GM21528 (cell line): ENCODE measurements around the gene CAPN10.

ENCODE experiments used
- ATAC-seq: cut with Tn5 transposase; IDR thresholded peaks from one replicate; pipeline ENCODE4 v1.9.1; 2021; ENCODE audit warnings: mild to moderate bottlenecking, moderate library complexity; ENCODE audit not compliant: unreplicated experiment, low FRiP score

The CAPN10 gene

GRCh38 chr2:240632306-240632721 lies 45.8 kb downstream of the CAPN10 start:
- ATAC-seq: no peak

- ATAC-seq: no peak
These were observed 48.8 kb downstream of the CAPN10 start for GRCh38 chr2:240635121-240635997.

DNA sequence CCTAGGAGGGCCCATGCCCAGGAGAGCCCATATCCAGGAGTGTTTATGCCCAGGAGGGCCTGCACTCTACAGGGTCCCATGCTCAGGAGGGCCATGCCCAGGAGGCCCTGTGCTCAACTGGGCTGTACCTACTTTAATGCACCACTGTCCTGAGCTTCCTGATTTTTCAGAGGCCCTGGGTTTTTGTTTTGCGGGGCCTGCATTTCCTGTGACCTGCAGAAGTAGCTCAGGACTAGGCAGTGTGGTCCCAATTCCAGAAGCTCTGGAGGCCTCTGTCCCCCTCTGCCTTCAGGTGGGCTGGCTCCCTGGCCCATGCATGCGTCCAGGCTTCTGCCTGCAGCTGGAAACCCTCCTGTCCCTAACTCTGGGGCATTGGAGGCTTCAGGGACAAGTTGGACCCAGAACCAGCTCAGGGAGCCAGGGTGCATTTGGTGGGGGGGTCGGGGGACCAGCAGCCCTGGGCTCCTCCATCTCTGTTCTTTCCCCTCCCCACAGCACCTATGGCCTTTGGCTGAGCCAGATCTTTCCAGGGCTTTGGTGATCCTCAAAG lies 49.5 kb downstream of the CAPN10 start:
- ATAC-seq: no peak

- no peak for ATAC-seq
These were observed 50.1 kb downstream of the CAPN10 start for GRCh38 chr2:240636563-240637115.

DNA sequence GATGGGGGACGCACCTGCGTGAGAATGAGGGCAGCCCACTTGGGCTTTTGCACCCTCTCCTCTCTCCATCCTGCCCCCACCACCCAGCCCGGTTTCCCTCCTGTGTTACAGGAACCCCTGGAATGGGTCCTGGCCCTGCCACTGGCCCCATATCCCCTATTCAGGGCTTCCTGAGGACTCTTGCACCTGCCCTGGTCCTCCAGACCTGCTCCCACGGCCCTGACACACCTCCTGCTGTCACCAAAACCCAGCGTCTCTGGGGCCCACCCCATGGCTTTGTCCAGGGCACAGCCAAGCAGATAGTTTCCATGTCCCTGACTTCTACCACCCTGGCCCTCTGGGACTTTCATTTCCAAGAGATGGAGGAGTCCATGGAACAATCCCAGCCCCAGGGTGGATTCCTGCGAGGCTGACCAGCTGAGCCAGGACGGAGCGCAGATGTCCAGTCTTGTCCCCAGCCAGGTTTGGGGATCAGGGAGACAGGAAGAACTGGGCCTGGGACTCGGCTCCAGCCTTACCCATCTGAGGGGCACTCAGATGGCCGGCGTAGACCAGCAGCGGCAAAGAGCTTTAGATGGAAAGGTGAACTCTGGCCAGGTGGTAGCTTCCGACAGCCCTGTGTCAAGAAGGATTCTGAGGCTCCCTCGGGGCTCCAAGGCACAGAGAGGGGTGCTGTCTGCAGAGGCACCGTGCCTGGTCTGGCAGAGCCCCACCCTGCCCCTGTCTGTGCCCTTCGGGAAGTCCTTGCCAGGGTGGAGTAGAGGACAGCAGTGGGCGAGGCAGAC lies 50.8 kb downstream of the CAPN10 start:
- ATAC-seq: no peak

- no peak for ATAC-seq
These were observed 51.4 kb downstream of the CAPN10 start for GRCh38 chr2:240637901-240638345.

GRCh38 chr2:240638512-240639160 lies 52.1 kb downstream of the CAPN10 start:
- no peak for ATAC-seq

DNA sequence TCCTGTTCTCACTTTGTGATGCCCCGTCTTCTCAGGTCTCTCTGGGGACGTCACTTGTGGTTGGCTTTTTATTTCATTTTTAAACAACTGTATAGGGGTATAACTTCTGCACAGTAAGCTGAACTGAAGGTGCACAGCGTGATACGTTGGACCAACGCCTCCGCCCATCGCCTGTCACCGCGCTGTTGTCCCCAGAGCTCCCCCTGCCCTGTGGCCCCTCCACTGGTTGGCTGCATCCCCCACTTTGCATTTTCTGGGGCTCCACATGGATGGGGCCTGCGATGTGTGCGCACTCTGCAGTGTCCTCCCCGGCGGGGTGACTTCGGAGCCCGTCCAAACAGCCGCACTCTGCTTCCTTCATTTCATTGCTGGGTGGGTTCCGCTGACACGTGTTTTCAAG lies 53.0 kb downstream of the CAPN10 start:
- ATAC-seq: no peak

DNA sequence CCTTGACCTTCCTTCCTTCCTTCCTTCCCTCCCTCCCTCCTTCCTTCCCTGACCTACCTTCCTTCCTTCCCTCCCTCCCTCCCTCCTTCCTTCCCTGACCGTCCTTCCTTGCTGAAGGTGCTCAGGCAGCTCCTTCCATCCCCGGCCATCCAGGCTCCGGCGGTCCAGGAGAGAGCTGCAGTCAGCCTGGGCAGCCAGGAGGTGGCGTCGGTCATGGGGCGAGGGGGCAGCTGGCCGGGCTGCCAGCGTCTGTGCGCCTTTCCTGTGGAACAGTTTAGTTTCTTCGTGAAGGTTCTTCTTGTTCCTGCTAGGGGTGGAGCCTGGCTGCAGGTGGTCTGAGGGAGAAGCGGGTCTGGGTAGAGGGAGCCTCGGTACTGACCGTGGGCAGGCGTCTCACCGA lies 54.4 kb downstream of the CAPN10 start:
- ATAC-seq: no peak

GRCh38 chr2:240642061-240642805 lies 55.7 kb downstream of the CAPN10 start:
- ATAC-seq: no peak

DNA sequence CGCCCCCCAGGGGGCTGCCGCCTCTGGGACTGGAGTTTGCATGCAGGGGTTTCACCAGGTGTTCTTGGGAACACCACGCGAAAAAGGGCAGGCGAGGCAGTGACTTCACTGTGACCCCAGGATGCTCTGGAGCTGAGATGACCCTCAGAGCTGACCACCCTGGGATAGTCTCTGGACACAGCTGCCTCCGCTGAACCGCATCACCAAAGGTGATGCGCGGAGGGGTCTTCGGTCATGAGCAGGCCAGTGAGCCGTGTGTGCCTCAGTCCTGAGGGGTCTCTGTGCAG lies 56.2 kb downstream of the CAPN10 start:
- ATAC-seq: no peak

DNA sequence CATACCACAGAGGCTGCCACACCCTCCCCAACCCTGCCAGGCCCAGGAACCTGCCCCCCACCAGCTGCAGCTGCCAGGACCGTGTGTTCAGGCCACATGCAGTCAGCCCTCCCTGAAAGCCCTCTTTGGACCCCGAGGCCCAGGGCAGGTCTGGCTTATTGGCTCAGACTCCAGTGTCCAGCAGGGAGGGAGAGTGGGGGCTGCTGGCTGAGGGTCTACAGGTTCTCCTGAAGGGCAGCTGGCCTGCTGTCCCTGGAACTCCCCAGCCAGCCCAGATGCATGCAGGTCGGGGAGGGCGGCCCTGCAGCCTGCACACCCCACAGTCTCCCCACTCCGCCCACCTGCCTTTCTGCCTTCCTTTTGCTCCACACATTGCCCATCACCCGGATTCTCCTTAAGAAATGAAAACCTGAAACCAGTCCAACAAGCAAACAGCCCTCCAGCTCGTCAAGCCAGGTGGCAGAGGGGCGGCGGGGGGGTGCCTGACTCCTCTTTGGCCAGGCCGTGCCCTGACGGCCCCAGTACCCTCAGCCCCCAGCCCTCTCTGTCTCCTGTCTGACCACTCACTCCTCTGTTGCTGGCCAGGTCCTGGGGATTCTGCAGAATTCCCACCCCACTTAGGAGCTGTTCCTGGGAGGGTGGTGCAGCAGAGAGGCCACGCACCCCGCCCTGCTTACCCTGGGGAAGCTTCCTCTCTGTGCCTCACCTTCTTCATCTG lies 56.7 kb downstream of the CAPN10 start:
- no peak for ATAC-seq

- no peak for ATAC-seq
These were observed 57.2 kb downstream of the CAPN10 start for GRCh38 chr2:240643811-240644150.

- ATAC-seq: no peak
These were observed 57.7 kb downstream of the CAPN10 start for GRCh38 chr2:240644171-240644651.

- ATAC-seq: no peak
These were observed 58.3 kb downstream of the CAPN10 start for GRCh38 chr2:240644859-240645301.

- ATAC-seq: no peak
These were observed 58.8 kb downstream of the CAPN10 start for GRCh38 chr2:240645346-240645745.

DNA sequence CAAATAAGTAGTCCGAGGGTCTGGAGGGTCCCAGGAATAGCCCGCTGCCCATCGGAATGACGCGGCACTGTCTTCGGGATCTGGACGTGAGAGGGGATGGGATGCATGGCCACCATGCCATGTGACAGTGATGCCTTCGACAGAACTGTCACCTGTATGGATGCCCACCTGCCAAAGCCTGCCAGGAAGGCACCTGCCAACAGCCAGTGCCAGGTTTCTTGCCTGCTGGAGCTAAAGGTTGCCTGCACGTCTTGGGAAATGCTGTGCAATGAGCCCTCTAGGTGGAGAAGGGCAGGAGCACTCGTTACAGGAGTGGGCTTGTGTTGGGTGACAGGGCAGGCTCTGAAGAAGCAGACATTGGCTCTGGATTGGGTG lies 59.3 kb downstream of the CAPN10 start:
- no peak for ATAC-seq

DNA sequence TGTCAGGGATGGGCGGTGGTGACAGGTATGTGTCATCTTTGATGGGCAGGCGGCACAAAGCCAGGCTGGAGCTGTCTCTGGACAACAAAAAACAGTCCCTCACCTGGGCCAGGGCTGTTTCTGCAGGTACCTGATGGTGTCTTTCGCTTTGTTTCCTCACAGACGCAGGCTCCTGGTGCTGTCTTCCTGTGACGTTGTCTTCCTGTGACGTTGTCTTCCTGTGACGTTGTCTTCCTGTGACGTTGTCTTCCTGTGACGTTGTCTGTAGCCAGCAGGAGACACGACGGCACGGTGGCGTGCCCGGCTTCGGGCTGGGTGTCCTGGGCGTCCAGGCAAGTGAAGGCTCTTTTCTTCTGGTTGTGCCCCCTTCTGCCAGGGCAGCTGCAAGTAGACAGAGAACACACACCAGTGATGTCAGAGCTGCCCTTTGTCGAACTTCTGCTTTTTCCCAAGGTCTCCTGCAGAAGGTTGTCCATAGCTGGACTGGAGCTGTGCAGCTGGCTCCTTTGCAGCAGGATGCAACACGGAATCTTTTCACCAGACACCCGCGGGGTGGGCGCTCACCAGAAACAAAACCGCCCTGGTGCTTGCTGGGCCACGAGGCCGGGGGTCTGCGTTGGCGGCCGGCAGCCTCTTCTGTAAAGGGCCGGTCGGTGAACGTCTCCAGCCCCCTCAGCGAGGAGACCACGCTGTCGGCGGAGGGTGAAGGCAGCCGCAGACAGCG lies 59.8 kb downstream of the CAPN10 start:
- no peak for ATAC-seq
